HFFc6 (cell line): ENCODE measurements around the gene CXorf58. TPM values are rescaled to one million over a fixed set of nuclear protein-coding genes. Genes with fewer than 3 reads are reported as not detected.
A peak's percentile ranks its signal among the peaks of the same experiment; 100 is the strongest.
"Not testable (repeated sequence)": the region's sequence is repeated elsewhere in the genome, so short reads cannot be mapped to it uniquely, and the experiment has no call there.

Experiments used
- DNase-seq: peaks from one replicate; pipeline ENCODE4 v3.0.0-alpha.2; 2018
- H3K27ac Mint-ChIP-seq: 2 replicates; pipeline ENCODE4 v1.8.0; 2020; ENCODE audit warnings: mild to moderate bottlenecking, mixed read lengths
- H3K27me3 Mint-ChIP-seq: 2 replicates; pipeline ENCODE4 v1.8.0; 2021; ENCODE audit warnings: mild to moderate bottlenecking, moderate library complexity, mixed read lengths; ENCODE audit not compliant: insufficient read depth
- H3K36me3 Mint-ChIP-seq: 2 replicates; pipeline ENCODE4 v1.8.0; 2021; ENCODE audit warnings: low read depth, mixed read lengths
- H3K4me1 Mint-ChIP-seq: 2 replicates; pipeline ENCODE4 v1.8.0; 2020; ENCODE audit warnings: low read depth, mixed read lengths
- H3K4me3 Mint-ChIP-seq: 2 replicates; pipeline ENCODE4 v1.8.0; 2020; ENCODE audit warnings: mild to moderate bottlenecking, moderate library complexity, mixed read lengths
- H3K9me3 Mint-ChIP-seq: 2 replicates; pipeline ENCODE4 v1.8.0; 2020; ENCODE audit warnings: mild to moderate bottlenecking, mixed read lengths
- total RNA-seq, 6 experiments: library from RNA; stranded (reverse); fragmentation: NEBNext Ultra II Directional; extraction: Animal tissue kit (Norgen Biotek cat#: 25700); gene quantifications; 2 replicates in 1 of 6; 3 replicates in 5 of 6; pipeline ENCODE4 v1.2.3, GENCODE V29; 2021
- TF ChIP-seq, protein P1 (sequence below): fragments of 200-600 bp; sonication (generic); IDR thresholded peaks from 2 replicates; pipeline ENCODE4 v1.5.0; 2021; ENCODE audit warnings: antibody characterized with exemption, mild to moderate bottlenecking

Gene CXorf58
- total RNA-seq, 6 experiments from 2014 or later = not detected

- TF ChIP-seq, protein P1, sequence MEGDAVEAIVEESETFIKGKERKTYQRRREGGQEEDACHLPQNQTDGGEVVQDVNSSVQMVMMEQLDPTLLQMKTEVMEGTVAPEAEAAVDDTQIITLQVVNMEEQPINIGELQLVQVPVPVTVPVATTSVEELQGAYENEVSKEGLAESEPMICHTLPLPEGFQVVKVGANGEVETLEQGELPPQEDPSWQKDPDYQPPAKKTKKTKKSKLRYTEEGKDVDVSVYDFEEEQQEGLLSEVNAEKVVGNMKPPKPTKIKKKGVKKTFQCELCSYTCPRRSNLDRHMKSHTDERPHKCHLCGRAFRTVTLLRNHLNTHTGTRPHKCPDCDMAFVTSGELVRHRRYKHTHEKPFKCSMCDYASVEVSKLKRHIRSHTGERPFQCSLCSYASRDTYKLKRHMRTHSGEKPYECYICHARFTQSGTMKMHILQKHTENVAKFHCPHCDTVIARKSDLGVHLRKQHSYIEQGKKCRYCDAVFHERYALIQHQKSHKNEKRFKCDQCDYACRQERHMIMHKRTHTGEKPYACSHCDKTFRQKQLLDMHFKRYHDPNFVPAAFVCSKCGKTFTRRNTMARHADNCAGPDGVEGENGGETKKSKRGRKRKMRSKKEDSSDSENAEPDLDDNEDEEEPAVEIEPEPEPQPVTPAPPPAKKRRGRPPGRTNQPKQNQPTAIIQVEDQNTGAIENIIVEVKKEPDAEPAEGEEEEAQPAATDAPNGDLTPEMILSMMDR = no peak
- no peak for DNase-seq
- H3K27me3 Mint-ChIP-seq = no peaks in the 10 kb centered on the region
- H3K4me1 Mint-ChIP-seq = peaks cover 46% of the 10 kb centered on the region
- no peak overlapping the region for H3K4me3 Mint-ChIP-seq
- no peak overlapping the region for H3K27ac Mint-ChIP-seq
- H3K36me3 Mint-ChIP-seq = no peaks in the 10 kb centered on the region
- H3K9me3 Mint-ChIP-seq = no peaks in the 10 kb centered on the region
Observed at GRCh38 chrX:23887451-23887850, 20.4 kb upstream of the CXorf58 start.

DNA sequence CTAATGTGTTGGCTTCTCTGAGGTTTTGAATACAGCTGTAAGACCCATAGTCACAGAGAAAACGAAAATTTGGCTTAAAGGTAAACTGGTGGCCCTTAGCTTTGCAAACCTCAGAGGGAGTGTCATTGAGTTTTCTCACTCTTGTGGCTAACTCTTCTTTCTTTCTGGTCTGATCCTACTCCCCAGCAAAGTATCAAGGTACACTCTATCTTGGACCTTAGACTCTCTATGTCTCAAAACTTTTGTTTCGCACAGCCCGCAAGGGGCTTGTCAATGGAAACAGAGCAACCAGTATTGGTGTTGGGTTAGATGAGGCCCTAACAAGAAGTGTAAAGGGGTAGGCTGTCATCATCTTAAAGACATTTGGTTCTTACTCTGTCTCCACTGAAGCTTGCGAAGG is 19.9 kb upstream of the CXorf58 start:
- H3K4me1 Mint-ChIP-seq = peaks cover 46% of the 10 kb centered on the region
- H3K36me3 Mint-ChIP-seq = no peaks in the 10 kb centered on the region

DNA sequence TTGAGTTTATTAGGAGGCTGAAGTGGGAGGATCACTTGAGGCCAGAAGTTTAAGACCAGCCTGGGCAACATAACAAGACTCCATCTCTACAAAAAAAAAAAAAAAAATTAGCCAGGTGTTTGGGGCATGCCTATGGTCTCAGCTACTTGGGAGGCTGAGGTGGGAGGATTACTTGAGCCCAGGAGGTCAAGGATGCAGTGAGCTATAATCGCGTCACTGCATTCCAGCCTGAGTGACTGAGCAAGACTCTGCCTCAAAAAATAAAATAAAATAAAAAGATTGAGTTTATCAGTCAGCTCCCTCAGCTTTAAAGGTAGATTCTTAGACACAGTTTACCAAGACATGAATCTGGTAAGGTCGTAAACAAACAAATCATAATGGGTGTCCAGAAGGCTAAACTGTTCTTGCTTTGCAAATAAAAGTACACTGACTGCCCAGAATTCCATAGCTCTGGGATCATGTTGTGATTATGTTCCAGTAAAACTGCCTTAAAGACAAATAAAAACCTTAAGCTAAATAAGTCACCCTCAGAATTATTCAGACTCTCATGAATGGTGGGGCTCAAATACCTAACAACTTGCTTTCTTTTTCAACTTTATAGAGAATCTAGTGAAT is 18.8 kb upstream of the CXorf58 start:
- Mint-ChIP-seq H3K36me3 (no peaks in the 10 kb centered on the region), H3K9me3 (no peaks in the 10 kb centered on the region), H3K4me3 (peak overlapping the region; percentile 74; the same call in 1 of the 2 replicates), H3K4me1 (peaks cover 37% of the 10 kb centered on the region), H3K27ac (peak overlapping the region; percentile 83), H3K27me3 (no peaks in the 10 kb centered on the region)
- TF ChIP-seq, protein P1 = no peak
- peak; percentile 36 for DNase-seq

More for the DNA sequence above, 19.9 kb upstream of the CXorf58 start:
- no peaks in the 10 kb centered on the region for H3K9me3 Mint-ChIP-seq
- TF ChIP-seq, protein P1 = no peak
- H3K27me3 Mint-ChIP-seq = no peaks in the 10 kb centered on the region
- H3K4me3 Mint-ChIP-seq = no peak overlapping the region
- H3K27ac Mint-ChIP-seq = no peak overlapping the region
- no peak for DNase-seq

DNA sequence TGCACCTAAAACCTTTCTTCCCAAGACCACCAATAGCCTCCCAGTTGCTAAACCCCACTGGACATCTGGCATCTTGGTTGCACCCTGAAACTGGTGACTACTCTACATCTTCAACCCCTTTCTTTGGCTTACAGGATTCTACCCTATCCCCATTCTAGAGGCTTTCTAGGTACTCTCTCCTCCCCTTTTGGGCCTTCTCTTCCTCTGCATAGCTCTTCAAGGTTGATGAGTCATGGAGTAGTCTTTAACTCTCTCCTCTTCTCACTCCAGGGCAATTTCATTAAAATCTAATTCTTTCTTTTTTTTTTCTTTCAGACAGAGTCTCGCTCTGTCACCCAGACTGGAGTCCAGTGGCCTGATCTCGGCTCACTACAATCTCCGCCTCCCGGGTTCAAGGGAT is 16.9 kb upstream of the CXorf58 start:
- Mint-ChIP-seq H3K36me3 (no peaks in the 10 kb centered on the region), H3K27ac (peak overlapping the region; percentile 60; the same call in 1 of the 2 replicates), H3K4me3 (no peak overlapping the region; the same call in 1 of the 2 replicates), H3K9me3 (no peaks in the 10 kb centered on the region), H3K27me3 (no peaks in the 10 kb centered on the region), H3K4me1 (peaks cover 20% of the 10 kb centered on the region)
- TF ChIP-seq, protein P1 = no peak
- DNase-seq = no peak

DNA sequence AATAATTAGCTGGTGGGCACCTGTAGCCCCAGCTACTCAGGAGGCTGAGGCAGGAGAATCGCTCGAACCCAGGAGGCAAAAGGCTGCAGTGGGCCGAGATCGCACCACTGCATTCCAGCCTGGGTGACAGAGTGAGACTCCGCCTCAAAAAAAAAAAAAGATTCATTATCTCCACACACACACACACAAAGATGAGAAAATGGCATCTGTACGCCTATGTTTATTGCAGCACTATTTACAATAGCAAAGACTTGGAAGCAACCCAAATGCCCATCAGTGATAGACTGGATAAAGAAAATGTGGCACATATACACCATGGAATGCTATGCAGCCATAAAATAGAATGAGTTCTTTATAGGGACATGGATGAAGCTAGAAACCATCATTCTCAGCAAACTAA is 12.8 kb upstream of the CXorf58 start:
- H3K36me3 Mint-ChIP-seq, H3K9me3 Mint-ChIP-seq, DNase-seq, H3K4me3 Mint-ChIP-seq, H3K27ac Mint-ChIP-seq, H3K27me3 Mint-ChIP-seq: not testable (repeated sequence)
- H3K4me1 Mint-ChIP-seq = peaks cover 23% of the 10 kb centered on the region

DNA sequence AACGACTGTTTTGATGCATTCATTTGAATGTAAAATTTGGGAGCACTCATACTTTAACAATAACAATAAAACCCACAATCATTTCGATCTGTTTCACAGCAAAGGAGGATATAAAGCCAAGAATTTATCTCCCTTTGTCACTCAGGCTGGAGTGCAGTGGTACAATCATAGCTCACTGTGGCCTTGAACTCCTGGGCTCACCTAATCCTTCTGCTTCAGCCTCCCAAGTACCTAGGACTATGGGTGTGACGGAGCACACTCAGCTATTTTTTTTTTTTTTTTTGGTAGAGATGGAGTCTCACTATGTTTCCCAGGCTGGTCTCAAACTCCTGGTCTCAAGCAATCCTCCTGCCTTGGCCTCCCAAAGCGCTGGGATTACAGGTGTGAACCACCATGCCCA is 11.3 kb upstream of the CXorf58 start:
- DNase-seq, H3K36me3 Mint-ChIP-seq, H3K9me3 Mint-ChIP-seq, H3K27ac Mint-ChIP-seq, H3K27me3 Mint-ChIP-seq, H3K4me3 Mint-ChIP-seq: not testable (repeated sequence)
- H3K4me1 Mint-ChIP-seq = peaks cover 10% of the 10 kb centered on the region
